ENCODE results near the gene GCGR. TPM values are rescaled to one million over a fixed set of nuclear protein-coding genes. Genes with fewer than 3 reads are reported as not detected.

GCGR gene
- total RNA-seq, 2 donors from 2014 or later = not detected

- Histone ChIP-seq H3K27me3 (no peaks in the 10 kb centered on the region), H3K9me3 (no peaks in the 10 kb centered on the region), H3K36me3 (peaks cover 28% of the 10 kb centered on the region), H3K4me1 (no peaks in the 10 kb centered on the region), H3K4me3 (no peak overlapping the region), H3K27ac (no peak overlapping the region), H3K9ac (ENCODE audit: low read depth in 2 of 2, low read length in 2 of 2) (no peak overlapping the region)
- TF ChIP-seq CTCF (IDR thresholded peaks at IDR 0.05) = no peak
- no peak for DNase-seq
- intact Hi-C loops (cut with DNase I) = no loop called here
These were observed 40.9 kb downstream of the GCGR start for GRCh38 chr17:81844887-81845286.

- no peak for TF ChIP-seq CTCF (IDR thresholded peaks at IDR 0.05)
- DNase-seq = no peak
- intact Hi-C loops (cut with DNase I) = no loop called here
- H3K27me3 ChIP-seq = no peaks in the 10 kb centered on the region
- no peak overlapping the region for H3K4me3 ChIP-seq
- no peaks in the 10 kb centered on the region for H3K9me3 ChIP-seq
- H3K4me1 ChIP-seq = no peaks in the 10 kb centered on the region
- no peak overlapping the region for H3K27ac ChIP-seq
- H3K36me3 ChIP-seq = peaks cover 28% of the 10 kb centered on the region
- no peak overlapping the region for H3K9ac ChIP-seq (ENCODE audit: low read depth in 2 of 2, low read length in 2 of 2)
These were observed 41.4 kb downstream of the GCGR start for GRCh38 chr17:81845361-81845760.

- intact Hi-C loops (cut with DNase I) = no loop called here
- H3K9ac ChIP-seq (ENCODE audit: low read depth in 2 of 2, low read length in 2 of 2) = no peak overlapping the region
- no peaks in the 10 kb centered on the region for H3K9me3 ChIP-seq
- no peaks in the 10 kb centered on the region for H3K4me1 ChIP-seq
- TF ChIP-seq CTCF (IDR thresholded peaks at IDR 0.05) = no peak
- H3K27ac ChIP-seq = no peak overlapping the region
- no peaks in the 10 kb centered on the region for H3K27me3 ChIP-seq
- H3K36me3 ChIP-seq = peaks cover 28% of the 10 kb centered on the region
- no peak overlapping the region for H3K4me3 ChIP-seq
- DNase-seq = no peak
These were observed 42.2 kb downstream of the GCGR start for GRCh38 chr17:81845881-81846742.

- no peak for TF ChIP-seq CTCF (IDR thresholded peaks at IDR 0.05)
- Histone ChIP-seq H3K36me3 (peaks cover 28% of the 10 kb centered on the region), H3K9me3 (no peaks in the 10 kb centered on the region), H3K27me3 (no peaks in the 10 kb centered on the region), H3K27ac (no peak overlapping the region), H3K4me1 (no peaks in the 10 kb centered on the region), H3K4me3 (no peak overlapping the region), H3K9ac (ENCODE audit: low read depth in 2 of 2, low read length in 2 of 2) (no peak overlapping the region)
- intact Hi-C loops (cut with DNase I) = no loop called here
- no peak for DNase-seq
These were observed 43.1 kb downstream of the GCGR start for GRCh38 chr17:81846743-81847689.

- Histone ChIP-seq H3K27me3 (no peaks in the 10 kb centered on the region), H3K9me3 (no peaks in the 10 kb centered on the region), H3K4me3 (no peak overlapping the region), H3K9ac (ENCODE audit: low read depth in 2 of 2, low read length in 2 of 2) (no peak overlapping the region), H3K4me1 (no peaks in the 10 kb centered on the region), H3K36me3 (peaks cover 28% of the 10 kb centered on the region), H3K27ac (no peak overlapping the region)
- intact Hi-C loops (cut with DNase I) = no loop called here
- DNase-seq = no peak
- TF ChIP-seq CTCF (IDR thresholded peaks at IDR 0.05) = no peak
These were observed 45.5 kb downstream of the GCGR start for GRCh38 chr17:81849457-81849856.

Data from colonic mucosa (tissue), 4 donors.